KG1 (cell line): ENCODE measurements around the gene OR52A5.
"Not testable (repeated sequence)": the region's sequence is repeated elsewhere in the genome, so short reads cannot be mapped to it uniquely, and the experiment has no call there.

Experiments
- DNase-seq: peaks from one replicate; lab custom pipeline; 2025; lab: John Stamatoyannopoulos, UW

OR52A5 gene

DNA sequence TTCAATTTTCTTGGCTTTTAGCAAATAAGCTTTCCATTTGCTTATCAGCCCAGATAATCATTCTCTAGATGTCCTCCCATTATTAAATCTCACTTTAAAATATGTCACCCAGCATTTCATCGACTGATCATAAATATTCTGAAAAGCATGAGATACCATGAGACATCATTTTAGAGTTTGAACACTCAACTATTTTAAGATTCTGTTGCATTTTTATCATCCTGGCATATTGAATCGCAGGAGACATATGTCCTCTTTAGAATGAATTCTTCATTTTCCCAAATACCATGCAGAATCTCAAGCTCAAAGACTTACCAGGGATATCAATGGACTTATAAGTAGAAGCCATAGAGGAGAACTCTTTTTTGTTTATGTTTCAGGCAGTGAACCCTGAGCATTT, at the start of gene OR52A5:
OR52A5 (minus strand) TSS at position 361 of the 400 bp plus-strand sequence. CDS start 5,714 bp downstream, outside the sequence.
- no peak for DNase-seq

DNA sequence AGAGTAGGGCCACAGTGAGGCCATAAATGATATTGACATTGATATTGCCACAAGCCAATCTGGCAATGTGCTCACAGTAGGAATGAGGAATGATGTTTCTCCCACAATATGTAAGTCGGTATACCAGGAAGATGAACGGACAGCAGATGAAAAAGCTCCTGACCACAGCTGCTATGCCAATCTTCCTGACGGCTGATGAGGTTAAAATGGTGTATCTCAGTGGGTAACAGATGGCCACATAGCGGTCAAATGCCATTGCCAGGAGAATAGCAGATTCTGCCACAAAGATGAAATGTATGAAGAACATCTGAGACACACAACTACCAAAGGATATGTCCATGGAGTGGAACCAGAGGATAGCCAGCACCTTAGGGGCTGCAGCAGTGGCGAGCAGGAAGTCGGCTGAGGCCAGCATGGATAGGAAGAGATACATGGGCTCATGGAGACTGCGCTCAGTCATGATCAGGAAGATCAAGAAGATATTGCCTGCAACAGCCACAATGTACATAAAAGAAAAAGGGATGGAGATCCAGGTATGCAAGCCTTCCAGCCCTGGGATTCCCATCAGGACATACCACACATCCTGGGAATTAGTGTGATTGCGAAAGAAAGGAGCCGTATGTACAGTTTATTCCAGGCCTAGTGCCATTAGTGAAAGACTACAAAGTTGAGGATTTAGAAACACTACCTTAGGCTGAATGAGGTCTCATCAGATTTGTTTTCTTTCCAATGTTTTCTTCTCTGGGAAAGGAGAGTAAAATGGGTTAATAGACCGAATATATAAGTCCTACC, 40.1 kb upstream of the OR52A5 start:
- no peak for DNase-seq

DNA sequence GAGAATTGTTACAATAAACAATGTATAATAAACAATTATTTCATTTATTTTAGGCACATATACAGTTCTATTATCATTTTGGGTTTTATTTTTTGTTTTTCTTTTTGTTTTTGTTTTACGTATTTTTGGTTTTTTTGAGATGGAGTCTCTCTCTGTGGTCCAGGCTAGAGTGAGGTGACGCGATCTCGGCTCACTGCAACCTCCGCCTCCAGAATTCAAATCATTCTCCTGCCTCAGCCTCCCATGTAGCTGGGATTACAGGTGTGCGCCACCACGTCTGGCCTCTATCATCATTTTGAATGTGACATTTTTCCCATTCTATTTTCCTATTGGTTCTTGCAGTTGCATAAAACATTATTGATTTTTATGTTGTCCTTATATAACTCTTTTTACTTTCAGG, 36.8 kb upstream of the OR52A5 start:
- no peak for DNase-seq

DNA sequence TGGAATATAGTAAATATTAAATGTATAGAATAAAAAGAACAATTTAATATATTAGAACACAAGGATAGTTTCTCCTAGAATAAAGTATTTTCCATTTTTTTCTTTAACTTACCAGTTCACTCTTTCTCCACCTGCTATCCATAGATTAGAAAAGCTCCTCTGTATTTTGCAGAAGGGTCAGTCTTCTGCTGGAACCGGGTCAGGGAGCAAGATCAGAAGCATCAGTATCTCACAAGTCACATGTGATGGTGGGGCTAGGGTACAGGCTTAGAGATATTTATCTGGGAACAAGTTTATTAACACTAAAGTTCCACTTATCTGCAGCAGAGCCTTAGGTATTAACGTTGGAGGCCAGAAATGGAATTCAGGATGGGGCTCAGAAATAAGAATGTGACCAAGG, 33.7 kb upstream of the OR52A5 start:
- DNase-seq: no peak

DNA sequence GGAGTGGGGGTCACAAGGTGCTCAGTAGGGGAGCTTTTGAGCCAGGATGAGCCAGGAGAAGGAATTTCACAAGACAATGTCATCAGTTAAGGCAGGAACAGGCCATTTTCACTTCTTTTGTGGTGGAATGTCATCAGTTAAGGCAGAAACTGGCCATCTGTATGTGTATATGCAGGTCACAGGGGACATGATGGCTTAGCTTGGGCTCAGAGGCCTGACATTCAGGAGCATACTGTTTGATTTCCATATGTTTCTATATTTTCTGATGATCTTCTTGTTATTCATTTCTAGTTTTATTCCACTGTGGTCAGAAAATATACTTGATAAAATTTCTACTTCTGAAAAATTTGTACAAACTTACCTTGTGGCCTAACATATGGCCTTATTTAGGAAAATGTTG, 27.7 kb upstream of the OR52A5 start:
- not testable (repeated sequence) for DNase-seq

DNA sequence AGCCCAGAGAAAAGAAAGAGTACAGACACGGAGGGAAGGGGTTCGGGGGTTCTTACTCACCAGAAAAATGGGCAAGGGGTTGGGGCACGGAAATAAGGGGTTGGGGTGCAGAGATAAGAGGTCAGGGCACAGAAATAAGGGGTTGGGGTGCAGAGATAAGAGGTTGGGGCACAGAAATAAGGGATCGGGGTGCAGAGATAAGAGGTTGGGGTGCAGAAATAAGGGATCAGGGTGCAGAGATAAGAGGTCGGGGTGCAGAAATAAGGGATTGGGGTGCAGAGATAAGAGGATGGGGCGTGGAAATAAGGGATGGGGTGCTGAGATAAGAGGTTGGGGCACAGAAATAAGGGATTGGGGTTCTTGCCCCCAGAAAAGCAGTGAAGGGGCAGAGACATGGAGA, 26.7 kb upstream of the OR52A5 start:
- not testable (repeated sequence) for DNase-seq

DNA sequence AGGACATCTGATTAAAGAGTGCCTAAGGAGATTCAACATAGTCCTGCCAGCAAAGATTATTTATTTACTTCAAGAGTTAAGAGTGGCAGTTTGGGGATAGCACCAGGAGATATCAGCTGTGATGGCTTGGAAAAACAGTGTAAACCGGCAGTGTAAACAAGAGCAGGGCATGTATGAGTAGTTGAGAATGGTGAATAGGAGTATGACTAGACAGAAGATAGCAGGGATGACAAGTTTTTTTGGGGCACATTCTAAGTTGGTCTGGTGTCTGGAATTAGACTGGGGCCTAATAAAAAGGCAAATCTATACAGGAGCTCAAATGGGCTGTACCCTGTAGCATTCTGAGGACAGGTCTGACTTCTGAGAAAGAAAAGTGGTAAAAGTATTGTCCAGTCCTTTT, 22.9 kb upstream of the OR52A5 start:
- DNase-seq: not testable (repeated sequence)

DNA sequence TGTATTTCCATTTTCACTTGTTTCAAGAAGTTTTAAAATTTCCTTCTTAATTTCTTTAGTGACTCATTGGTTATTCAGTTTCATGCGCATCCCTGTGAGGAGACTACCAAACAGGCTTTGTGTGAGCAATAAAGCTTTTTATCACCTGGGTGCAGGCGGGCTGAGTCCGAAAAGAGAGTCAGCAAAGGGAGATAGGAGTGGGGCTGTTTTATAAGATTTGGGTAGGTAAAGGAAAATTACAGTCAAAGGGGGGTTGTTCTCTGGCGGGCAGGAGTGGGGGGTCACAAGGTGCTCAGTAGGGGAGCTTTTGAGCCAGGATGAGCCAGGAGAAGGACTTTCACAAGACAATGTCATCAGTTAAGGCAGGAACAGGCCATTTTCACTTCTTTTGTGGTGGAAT, 22.1 kb upstream of the OR52A5 start:
- not testable (repeated sequence) for DNase-seq

DNA sequence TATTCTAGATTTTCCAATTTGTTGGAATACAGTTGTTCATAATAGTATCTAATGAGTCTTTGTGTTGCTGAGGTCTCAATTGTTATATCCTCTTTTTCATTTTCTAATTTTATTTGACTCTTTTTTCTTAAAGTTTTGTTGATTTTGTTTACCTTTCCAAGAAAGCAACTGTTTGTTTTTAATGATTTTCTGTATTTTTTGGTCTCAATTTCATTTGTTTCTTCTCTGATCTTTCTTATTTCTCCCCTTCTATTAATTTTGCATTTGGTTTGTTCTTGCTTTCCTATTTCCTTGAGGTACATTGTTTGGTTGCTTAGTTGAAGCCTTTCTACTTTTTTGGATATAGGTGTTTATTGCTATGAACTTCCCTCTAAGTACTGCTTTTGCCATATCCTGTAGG, 21.6 kb upstream of the OR52A5 start:
- no peak for DNase-seq

DNA sequence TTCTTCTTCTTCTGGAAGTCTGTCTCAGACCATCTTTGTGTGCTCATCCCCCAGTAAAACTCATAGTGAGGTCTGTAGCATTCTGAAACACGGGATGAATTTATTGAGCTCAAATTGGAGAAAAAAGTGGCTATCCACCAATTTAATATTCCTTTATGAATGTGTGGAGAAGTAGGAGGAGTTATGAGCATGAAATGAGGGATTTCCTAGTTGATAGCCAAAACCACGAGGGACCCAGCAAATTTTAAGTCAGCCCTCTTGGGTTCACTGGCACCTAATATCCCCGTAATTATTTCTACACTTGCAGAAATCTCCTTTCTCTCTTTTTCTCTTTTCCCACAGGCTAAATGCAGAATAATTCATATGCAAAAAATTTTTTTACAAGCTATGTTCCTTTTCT, 16.5 kb upstream of the OR52A5 start, which contains the start of gene OR52A1:
OR52A1 (minus strand) TSS at position 101 of the 400 bp plus-strand sequence. CDS start 2,388 bp downstream, outside the sequence.
- DNase-seq: no peak

DNA sequence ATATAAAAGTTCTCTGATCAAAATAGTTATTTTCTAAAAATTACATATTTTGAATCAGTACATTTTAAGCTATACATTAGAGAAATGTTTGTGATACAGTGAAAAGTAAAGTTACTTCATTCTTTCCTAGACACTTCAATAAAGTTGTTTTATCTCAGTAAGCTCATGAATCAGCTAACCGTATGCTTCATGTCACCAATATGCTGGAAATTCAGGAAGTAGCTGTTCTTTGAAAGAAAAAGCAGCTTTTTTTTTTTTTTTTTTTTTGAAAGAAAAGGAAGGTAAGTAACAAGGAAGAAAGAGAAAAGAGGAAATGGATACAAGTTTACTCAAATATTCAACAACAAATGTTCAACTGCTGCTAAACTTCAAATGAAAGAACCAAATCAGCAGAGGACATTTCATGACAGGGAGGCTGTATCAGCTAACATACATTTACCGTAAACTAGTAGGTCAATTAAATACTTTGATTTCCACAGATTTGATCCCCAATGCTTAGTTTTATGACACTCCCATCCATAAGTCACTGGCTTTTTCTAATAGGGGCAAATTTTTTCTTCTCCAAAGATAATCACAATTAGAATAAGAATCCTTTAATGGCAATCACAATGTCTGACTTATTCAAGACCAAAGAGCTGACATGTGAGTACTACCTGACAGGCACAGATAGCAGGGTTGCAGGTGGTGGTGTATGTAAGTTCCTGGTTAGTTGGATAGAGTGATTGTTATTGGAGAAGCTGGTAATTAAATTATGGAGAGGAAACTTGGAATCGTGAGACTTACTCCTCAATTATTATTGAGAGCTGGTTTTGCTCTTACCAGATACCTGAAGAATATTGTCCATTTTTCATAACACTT, 15.6 kb upstream of the OR52A5 start:
- no peak for DNase-seq

DNA sequence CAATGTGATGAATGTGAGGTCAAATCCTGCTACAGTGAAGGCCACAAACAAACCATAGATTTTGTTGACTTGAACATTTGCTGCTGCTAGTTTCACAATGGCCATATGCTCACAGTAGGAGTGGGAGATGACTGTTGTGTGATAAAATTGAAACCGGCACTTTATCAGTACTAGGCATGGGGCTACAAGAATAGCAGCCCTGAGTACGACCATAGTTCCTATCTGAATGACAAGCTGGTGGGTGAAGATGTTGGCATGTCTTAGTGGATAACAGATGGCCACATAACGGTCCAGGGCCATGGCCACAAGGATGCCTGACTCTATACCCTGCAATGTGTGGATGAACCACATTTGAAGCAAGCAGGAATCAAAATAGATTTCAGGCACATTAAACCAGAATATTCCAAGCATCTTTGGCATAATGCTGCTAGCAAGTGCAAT, 13.6 kb upstream of the OR52A5 start:
- DNase-seq: no peak

DNA sequence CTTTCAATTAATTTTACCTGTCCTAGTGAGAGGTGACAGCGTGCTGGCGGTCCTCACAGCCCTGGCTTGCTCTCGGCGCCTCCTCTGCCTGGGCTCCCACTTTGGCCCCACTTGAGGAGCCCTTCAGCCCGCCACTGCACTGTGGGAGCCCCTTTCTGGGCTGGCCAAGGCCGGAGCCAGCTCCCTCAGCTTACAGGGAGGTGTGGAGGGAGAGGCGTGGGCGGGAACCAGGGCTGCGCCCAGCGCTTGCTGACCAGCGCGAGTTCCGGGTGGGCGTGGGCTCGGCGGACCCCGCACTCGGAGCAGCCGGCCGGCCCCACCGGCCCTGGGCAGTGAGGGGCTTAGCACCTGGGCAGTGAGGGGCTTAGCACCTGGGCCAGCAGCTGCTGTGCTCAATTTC, 6.0 kb upstream of the OR52A5 start:
- DNase-seq: not testable (repeated sequence)

DNA sequence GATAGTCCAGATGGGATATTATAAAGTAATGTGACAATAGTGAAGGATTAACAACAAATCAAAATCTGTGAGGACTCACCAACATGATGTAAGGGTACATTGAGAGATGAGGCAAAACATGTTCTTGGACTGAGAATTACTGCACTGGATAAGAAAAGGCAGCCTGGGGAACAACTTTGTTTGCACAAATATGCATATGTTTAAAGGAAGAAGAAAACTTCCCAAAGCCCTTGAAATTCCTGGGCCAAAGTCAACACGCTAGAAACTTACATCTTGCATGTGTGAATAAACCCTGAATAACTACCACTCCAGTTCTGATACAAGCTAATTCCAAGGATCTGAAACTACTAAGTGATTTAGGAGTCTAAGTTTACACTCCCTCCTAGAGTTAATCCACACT, 1.1 kb downstream of the OR52A5 start:
- DNase-seq: no peak

DNA sequence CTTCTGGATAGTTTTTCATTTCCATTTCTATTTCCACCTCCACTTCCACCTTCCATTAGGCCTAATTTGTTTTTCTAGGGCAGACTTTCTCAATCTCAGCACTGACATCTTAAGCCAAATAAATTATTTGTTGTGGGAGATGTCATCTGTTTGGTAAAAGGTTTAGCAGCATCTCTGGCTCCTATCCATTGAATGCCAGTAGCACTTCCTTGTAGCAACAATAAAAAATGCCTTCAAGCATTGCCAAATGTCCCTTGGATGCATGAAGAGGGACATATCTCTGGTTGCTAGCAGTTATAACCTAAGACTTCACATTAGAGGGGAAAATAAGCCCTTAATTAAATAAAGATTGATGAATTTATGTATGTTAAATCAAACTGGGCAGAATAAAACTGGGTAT, 1.9 kb downstream of the OR52A5 start:
- DNase-seq: no peak

DNA sequence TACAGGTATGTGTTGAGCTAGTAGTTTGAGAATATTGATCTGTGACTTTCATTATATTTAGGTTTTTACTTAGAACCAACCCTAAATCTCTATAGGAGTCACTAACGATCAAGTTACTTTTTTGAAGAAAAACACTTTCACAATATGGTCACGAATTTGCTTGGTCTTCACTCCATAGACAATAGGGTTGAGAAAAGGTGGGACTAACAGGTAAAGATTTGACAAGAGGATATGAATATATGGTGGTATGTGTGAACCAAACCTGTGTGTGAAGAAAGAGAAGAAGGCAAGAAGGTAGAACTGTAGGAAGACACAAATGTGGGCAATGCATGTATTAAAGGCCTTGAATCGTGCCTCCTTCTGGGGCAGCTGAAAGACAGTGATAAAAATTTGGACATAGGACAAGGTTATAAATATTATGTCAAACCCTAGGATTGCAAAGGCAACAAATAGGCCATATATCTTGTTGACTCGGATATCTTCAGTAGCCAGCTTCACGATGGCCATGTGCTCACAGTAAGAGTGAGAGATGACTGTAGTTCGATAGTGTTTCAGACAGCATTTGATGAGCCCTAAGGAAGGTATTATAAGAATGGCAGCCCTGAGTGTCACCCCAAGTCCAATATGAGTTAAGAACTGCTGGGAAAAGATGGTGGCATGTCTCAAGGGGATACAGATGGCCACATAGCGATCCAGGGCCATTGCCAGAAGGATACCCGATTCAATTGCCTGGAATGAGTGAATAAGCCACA, 6.4 kb downstream of the OR52A5 start:
- no peak for DNase-seq

DNA sequence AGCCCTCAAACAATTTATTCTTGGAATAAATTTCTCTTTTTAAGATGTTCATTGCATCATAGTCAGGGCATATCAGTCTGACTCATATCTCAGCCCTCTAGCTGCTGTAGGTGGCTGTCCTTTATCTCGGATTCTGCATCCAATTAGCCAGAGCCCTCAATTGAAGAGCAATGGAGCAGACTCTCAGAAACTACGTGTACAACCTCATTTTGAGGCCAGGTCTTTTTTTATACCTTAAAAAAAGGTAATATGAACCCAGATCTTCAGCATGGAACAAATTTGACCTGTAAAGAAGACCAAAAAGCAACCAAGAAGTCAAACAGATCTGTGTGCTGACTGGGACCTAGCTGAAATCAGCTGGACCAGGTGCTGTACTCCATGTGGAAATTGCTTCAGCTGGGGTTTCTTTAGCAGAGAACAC, 8.7 kb downstream of the OR52A5 start:
- no peak for DNase-seq

DNA sequence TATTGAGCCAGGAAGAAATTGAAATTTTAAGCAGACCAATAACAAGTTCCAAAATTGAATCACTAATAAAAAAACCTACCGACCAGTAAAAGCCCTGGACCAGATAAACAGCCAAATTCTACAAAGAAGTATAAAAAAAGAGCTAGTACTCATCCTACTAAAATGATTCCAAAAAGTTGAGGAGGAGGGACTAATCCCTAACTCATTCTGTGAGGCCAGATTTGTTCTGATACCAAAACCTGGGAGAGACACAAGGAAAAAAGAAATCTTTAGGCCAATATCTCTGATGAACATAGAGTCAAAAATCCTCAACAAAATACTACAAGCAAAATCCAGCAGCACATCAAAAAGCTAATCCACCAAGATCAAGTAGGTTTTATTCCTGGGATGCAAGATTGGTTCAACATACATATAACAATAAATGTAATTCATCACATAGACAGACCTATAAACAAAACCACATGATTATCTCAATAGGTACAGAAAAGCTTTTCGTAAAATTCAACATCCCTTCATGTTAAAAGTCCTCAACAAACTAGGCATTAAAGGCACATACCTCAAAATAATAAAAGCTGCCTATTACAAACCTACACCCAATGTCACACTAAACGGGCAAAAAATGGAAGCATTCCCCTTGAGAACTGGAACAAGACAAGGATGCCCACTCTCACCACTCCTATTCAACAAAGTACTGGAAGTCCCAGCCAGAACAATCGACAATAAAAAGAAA, 13.1 kb downstream of the OR52A5 start:
- DNase-seq: no peak

DNA sequence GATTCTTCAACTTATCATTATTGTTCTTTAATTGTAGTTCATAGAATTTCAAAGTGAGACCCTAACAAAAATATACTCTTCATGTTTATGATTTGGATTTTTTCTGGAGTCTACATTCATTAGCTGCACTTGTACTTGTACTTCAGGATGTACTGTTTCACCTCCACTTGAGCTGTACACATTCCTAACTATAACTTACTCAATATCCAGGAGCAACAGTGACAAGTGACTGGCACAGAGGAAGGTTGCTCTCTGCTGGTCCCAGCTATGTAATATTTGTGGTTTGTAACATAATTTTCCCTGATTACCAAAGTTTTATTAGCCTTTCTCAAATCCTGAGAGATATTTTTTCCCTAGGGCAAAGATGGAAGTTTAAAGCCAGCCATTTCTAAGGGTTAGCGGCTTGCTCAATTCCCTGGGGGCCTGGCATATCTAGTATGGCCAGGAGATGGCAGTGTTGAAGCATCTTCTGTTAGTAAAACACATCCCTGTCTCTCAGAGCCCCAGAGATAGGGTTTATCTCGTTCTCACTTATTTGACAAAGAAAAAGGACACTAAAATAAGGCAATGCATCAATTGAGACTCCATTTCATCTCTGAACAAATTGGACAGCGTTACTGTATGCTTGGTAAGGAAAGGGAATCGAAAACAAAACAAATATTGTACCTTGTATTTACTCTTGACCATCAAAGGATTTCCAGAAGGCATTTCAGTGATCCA, 14.2 kb downstream of the OR52A5 start:
- DNase-seq: peak; percentile 34

DNA sequence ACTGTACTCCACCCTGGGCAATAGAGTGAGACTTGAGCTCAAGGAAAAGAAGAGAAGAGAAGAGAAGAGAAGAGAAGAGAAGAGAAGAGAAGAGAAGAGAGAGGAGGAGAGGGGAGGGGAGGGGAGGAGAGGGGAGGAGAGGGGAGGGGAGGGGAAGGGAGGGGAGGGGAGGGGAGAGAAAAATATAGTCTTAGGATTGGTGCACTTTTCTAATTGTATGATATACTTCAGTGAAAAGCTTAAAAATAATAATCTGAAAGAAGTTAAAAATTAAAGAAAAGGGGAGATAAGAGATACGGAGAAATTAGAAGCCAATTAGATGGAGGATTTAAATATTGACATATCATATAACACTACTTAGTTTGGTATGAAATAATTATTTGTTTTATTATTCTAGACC, 19.3 kb downstream of the OR52A5 start:
- no peak for DNase-seq

DNA sequence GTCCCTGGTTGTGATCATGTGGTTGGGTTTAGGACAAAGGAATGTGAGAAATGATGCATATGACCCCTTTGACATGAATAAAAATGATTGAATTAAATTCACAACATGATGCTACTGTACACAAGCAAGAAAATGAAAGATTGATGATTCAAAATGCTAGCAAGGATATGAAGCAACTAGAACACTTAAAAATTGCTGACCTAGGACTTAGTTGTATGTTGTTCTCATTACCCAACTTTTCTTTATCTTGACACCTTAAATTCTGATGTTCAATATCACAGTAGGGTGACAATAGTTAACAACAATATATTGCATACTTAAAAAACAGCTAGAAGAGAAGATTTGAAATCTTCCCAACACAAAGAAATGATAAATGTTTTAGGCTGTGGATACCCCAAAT, 20.6 kb downstream of the OR52A5 start:
- DNase-seq: no peak
